ENCODE results near the gene PIP.
"Not testable (repeated sequence)": the region's sequence is repeated elsewhere in the genome, so short reads cannot be mapped to it uniquely, and the experiment has no call there.

The PIP gene

GRCh38 chr7:143131781-143132180 lies at the start of gene PIP:
PIP (plus strand) TSS chr7:143132077; CDS start chr7:143132117, 40 bp downstream.
- DNase-seq (ENCODE audit: low spot score): no peak

GRCh38 chr7:143085109-143085508 lies 46.8 kb upstream of the PIP start:
- no peak for DNase-seq (ENCODE audit: low spot score)

- not testable (repeated sequence) for DNase-seq (ENCODE audit: low spot score)
These were observed 46.3 kb upstream of the PIP start for GRCh38 chr7:143085610-143086009.

GRCh38 chr7:143088549-143089231 lies 43.2 kb upstream of the PIP start:
- not testable (repeated sequence) for DNase-seq (ENCODE audit: low spot score)

- no peak for DNase-seq (ENCODE audit: low spot score)
These were observed 35.7 kb upstream of the PIP start for GRCh38 chr7:143096146-143096545.

GRCh38 chr7:143099579-143099978 lies 32.3 kb upstream of the PIP start:
- DNase-seq (ENCODE audit: low spot score): not testable (repeated sequence)

- DNase-seq (ENCODE audit: low spot score): no peak
These were observed 27.1 kb upstream of the PIP start for GRCh38 chr7:143104759-143105158.

GRCh38 chr7:143108019-143108418 lies 23.9 kb upstream of the PIP start:
- DNase-seq (ENCODE audit: low spot score): not testable (repeated sequence)

- DNase-seq (ENCODE audit: low spot score): no peak
These were observed 14.5 kb upstream of the PIP start for GRCh38 chr7:143117395-143117794.

GRCh38 chr7:143120691-143121405 lies 11.0 kb upstream of the PIP start:
- DNase-seq (ENCODE audit: low spot score): no peak

GRCh38 chr7:143123326-143123725 lies 8.6 kb upstream of the PIP start:
- not testable (repeated sequence) for DNase-seq (ENCODE audit: low spot score)

GRCh38 chr7:143126146-143126545 lies 5.7 kb upstream of the PIP start:
- no peak for DNase-seq (ENCODE audit: low spot score)

GRCh38 chr7:143129051-143129450 lies 2.8 kb upstream of the PIP start:
- no peak for DNase-seq (ENCODE audit: low spot score)

GRCh38 chr7:143129477-143129876 lies 2.4 kb upstream of the PIP start:
- DNase-seq (ENCODE audit: low spot score): no peak

GRCh38 chr7:143130541-143130940 lies 1.3 kb upstream of the PIP start:
- no peak for DNase-seq (ENCODE audit: low spot score)

GRCh38 chr7:143147070-143147469 lies 15.2 kb downstream of the PIP start:
- no peak for DNase-seq (ENCODE audit: low spot score)

- no peak for DNase-seq (ENCODE audit: low spot score)
These were observed 16.2 kb downstream of the PIP start for GRCh38 chr7:143148050-143148449.

GRCh38 chr7:143148651-143149050 lies 16.8 kb downstream of the PIP start:
- no peak for DNase-seq (ENCODE audit: low spot score)

GRCh38 chr7:143150696-143151095 lies 18.8 kb downstream of the PIP start:
- not testable (repeated sequence) for DNase-seq (ENCODE audit: low spot score)

- DNase-seq (ENCODE audit: low spot score): not testable (repeated sequence)
These were observed 26.7 kb downstream of the PIP start for GRCh38 chr7:143158617-143159016.

GRCh38 chr7:143171697-143172096 lies 39.8 kb downstream of the PIP start:
- no peak for DNase-seq (ENCODE audit: low spot score)

- no peak for DNase-seq (ENCODE audit: low spot score)
These were observed 40.5 kb downstream of the PIP start for GRCh38 chr7:143172354-143172753.

GRCh38 chr7:143176128-143176527 lies 44.3 kb downstream of the PIP start:
- DNase-seq (ENCODE audit: low spot score): no peak
